NCI-H2081 (cell line): ENCODE measurements around the gene LCMT1.
"Not testable (repeated sequence)": the region's sequence is repeated elsewhere in the genome, so short reads cannot be mapped to it uniquely, and the experiment has no call there.

ENCODE experiments used
- DNase-seq, 2 experiments: peaks; one replicate each; lab custom pipeline; 2025; lab: John Stamatoyannopoulos, UW

LCMT1 gene

DNA sequence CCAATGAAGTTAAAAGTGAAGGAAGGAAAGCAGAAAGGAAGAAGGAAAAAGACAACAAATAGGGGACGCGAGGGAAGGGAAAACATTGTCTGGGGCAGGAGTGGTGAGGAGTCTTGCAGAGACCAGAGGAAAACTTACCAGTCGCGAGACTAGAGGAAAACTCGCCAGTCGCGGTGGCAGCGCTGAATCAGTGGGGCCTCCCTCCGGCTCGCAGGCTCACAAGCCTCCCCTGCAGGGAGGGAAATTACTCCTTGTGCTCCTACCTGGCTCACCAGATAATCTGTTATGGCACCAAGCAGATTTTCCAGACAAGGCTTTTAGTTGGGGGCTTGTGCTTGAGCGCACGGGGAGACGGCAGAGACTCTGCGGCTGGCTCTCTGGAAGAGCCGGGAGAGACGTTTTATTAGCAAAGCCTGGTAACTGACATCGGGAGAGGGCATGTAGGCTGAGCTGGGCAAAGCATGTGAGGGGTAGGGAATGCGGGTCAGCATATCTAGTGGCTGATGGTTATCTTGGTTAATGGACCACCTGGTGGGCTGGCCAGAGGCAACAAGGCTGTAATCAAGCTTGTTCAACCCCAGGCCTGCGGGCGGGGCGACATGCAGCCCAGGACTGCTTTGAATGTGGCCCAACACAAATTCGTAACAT is 37.1 kb downstream of the LCMT1 start:
- no peak for DNase-seq

DNA sequence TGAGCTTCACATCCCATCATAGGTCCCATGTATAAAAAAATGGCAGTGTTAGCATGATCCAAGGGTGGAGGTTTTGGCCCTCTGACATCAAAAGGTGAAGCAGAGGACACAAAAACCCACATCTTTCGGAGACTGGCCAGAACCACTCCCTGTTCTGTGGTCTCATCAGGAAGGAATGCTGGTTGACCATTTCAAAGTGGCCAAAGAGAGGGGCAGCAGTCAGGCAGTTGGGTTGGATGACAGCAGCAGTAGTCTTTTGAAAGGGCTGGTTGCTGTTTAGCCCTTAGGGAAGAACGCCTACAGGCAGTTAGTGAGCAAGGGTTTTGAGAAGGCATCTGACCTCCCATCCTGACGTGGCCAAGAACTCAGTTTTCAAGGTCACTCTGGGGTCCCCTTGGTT is 40.5 kb downstream of the LCMT1 start:
- no peak for DNase-seq

DNA sequence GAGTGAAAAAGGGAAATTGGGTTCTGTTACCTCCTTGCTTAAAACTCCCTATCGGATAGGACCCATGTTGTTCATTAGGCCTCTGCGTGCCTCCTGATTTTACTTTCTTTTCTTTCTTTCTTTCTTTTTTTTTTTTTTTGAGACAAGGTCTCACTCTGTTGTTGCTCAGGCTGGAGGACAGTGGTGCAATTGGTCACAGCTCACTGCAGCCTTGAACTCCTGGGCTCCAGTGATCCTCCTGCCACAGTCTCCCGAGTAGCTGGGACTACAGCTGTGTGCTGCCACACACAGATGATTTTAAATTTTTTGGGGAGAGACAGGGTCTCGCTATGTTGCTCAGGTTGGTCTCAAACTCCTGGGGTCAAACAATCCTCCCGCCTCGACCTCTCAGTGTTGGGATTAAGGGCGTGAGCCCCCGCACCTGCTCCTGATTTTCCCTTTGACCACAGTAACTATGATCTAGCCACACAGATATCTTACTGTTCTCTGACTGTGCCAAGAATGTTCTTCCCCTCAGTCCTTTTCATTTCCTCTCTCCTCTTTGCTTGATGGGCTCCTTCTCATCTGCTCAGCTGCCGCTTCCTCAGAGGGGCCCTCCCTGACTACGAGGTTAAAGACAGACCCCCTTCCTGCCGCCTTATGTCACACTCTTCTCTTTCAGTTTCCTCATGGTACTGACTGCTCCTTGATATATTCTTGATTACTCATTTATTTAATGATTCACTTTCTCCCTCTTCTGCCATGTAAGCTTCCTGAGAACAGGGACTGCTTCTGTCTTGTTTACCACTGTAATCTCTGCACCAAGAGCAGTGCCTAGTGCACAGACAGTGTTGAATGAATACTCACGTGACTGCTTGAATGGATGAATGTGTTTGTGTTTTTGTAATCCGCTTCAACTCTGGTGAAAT is 44.3 kb downstream of the LCMT1 start:
- DNase-seq, result no peak

DNA sequence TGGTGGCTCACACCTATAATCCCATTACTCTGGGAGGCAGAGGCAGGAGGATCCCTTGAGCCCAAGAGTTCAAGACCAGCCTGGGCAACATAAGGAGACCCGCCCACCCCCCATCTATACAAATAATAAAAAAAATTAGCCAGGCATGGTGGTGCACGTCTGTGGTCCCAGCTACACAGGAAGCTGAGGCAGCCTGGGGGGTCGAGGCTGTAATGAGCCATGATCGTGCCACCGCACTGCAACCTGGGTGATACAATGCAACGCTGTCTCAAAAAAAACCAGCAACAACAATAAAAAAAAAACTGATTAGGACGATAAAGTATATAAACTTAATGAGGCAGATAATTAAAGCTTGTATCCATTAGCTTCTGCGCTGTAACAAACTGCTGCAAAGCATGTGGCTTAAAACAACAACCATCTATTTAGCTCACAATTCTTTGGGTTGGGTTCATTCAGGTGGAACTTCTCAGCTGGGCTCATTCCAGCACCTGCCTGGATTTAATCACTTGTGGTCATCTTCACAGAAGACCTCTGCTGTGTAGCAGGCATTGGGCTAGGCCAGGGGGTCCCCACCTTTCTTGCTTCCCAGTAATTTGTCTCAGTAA is 45.8 kb downstream of the LCMT1 start:
- DNase-seq, result peak in 1 of 2 experiments; percentile 24

DNA sequence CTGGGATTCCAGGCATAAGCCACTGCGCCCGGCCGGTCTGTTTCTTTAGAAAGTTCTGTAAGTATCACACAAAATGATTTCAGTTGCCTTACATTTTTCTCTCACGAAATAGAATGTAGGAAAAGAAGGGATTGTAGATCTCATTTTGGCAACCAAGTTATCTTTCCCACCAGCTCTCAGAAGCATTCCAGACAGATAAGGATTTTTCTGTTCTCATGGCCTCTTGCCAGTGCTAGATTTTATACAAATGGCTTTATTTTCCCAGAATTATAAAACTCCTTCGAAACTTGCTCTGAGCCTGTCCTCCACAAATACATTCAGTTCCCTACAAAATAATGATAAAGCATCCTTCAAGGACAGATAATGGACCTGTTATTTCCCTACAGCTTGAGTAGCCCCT is 46.9 kb downstream of the LCMT1 start:
- DNase-seq, result no peak

DNA sequence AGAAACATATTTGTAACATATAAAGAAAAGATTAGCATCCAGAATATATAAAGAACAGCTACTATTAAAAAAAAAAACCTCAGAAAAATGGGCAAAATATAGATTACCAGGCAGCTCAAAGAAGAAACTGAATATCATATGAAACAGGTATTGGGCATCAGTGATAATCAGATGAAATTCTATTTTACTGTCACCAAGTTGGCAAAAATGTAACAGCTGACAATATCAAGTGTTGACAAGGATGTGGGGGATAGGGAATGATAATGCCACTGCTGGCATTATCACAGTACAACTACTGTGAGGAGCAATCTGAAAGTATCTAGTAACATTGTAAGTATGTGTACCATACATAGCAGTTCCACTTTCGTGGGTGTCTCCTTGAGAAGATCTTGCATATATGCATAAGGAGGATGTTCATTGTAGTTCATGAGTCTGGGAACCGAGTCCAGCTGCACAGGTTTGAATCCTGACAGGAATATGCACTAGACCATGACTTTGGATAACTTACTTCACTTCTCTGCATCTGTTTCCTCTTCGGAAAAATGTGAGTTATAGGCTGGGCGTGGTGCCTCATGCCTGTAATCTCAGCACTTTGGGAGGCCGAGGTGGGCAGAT is 50.3 kb downstream of the LCMT1 start:
- DNase-seq, result no peak

DNA sequence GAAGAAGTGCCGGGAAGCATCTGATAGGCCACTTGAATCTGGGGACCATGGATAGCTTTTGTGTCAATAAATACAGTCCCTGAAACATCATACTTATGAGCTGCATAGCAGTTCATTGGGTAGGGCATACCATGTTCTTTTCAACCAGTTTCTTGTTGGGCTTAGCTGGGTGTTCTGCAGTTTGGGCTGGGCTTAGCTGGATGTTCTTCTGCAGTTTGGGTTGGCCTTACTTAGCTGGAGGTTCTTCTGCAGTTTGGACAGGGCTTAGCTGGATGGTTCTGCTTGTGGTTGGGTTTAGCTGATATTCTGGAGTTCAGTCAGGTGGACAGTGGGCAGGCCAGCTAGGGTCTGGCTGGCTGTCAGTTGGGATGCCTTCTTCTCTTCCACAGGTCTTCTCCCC is 52.1 kb downstream of the LCMT1 start:
- DNase-seq, result no peak

DNA sequence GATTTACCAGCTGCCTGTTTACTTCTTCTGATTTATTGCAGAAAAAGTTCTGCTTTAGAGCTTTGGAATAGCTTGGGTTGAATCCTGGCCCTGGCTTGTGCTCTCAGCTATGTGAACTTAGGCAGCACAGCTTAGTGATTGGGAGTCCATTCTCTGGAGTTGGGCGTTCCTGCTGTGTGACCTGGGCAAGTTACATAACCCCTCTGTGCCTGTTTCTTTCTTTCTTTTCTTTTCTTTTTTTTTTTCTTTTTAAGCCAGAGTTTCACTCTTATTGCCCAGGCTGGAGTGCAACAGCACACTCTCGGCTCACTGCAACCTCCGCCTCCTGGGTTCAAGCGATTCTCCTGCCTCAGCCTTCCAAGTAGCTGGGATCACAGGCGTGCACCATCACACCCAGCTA is 53.7 kb downstream of the LCMT1 start:
- no peak for DNase-seq

DNA sequence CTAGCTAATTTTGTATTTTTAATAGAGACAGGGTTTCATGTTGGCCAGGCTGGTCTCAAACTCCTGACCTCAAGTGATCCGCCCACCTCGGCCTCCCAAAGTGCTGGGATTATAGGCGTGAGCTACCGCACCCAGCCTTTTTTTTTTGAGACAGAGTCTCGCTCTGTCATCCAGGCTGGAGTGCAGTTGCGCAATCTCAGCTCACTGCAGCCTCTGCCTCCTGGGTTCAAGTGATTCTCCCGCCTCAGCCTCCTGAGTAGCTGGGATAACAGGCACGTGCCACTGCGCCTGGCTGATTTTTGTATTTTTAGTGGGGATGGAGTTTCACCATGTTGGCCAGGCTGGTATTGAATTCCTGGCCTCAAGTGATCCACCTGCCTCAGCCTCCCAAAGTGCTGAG is 56.4 kb downstream of the LCMT1 start:
- not testable (repeated sequence) for DNase-seq

DNA sequence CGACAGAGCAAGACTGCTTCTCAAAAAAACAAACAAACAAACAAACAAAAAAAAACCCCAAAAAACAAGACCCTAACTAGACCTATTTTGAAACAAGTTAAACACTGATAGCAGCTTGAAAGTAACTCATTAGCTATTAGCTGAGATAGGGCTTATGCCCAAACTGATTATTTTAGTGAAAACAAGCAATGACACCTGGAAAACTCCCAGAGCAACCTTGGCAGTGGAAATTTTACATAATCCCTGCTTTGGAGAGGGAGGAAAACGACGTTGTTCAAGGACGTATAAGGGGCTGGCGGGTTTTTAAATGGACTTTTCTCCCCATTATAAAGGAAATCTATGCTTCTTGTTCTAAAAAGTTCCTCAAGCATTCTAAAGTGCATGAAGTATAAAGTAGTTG is 59.8 kb downstream of the LCMT1 start:
- DNase-seq, result no peak

DNA sequence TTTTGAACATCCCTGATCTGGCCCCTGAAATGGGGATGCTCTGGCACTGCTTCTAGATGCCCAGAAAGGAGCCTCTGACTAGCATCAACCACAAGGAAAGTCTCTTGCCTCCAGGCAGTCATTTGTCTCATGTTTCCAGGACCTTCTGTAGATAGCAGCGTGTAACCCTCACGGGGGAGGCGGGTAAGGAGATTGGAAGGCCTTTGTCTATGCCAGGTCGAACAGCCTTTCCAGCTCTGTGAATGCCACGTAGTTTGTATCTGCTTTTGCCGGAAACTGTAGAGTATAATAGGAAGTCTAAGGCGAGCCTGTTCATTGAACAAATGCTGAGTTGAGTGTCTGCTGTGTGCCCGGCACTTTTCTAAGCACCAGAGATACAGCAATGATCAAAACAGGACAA is 61.3 kb downstream of the LCMT1 start:
- no peak for DNase-seq

DNA sequence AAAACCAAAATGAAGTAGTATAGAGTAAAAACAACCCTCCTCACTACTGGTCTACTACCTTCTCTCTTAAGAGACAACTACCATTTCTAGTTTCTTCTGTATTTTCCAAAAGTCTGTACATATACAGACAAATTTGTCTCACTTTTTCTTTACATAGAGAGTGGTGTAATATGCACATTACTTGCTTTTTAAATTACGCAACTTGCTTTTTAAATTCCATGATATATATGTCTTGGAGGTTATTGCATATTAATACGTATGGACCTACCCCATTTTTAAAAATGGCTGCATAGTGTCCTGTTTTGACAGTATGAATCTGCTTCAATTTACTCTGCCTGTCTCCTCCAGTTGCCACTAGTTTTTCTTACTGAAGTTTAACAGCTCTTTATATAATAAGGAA is 62.7 kb downstream of the LCMT1 start:
- DNase-seq, result no peak

DNA sequence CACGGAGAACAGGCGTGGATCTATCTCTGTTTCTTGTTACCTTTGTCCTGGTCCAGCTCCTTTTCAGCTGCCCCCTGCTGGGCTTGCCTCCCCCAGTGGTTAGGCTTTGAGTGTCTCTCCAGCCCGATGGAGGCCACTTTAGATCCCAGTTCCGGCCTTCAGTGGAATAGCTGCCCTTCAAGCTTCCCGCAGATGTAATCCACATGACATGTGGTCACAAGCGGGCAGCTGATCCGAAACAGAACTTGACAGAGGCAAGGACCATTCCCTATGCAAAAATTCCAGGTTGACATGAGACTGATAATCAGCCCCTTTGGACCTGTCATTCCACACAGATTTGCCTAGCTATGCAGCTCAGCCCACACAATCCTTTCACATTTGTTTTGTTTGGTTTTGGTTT is 64.6 kb downstream of the LCMT1 start:
- DNase-seq, result no peak

DNA sequence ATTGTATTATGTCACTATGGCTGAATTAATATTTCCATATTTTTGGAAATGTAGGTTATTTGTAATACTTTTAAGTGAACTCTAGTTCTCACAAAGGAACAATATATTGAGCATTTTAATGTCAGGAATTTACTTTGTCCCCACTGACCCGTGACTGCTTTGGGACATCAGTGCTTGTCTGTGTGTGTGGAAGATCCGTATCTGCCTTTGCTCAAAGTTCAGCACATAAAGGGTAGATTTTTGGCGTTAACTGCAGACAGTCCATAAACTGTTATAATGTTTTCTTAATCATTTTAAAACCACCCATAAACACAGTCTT is 65.9 kb downstream of the LCMT1 start:
- no peak for DNase-seq

DNA sequence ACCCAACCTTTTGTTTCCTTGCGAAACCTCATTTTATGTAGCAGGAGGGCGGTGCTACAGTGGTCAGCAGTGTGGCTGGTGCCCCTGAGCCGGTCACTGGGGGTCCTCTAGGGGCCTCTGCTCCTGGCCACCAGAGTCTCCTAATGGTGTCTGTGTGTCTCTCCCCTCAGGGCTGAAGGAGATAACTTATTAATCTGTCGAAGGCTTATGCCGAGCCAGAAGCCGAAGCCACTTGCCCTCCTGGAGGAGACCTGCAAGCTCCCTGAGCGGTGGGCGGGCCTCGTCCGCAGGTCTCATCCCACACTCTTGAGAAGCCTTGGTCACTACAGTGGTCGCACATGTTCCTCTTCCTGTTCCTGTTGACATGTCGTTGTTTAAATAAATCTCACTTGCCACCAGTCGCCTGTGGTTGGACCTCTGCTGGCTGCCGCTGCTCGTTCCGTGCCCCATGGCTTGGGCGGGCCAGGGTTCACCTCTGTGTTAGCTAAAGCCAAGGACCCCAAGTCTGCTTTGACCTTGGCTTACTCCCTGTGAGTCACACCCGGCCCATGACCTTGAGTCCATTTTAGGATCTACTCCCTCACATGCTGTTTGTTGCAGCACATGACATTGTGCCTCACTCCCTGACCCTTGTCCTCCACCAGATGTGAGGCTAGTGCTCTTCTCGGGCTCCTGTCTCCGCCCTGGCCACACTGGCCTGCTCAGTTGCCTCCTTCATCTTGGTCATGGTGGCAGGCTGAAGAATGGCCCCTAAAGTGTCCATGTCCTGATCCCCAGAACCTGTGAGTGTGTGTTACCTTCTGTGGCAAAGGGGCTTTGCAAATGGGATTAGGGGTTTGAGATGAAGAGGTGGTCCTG is 66.5 kb downstream of the LCMT1 start:
- DNase-seq, result no peak

DNA sequence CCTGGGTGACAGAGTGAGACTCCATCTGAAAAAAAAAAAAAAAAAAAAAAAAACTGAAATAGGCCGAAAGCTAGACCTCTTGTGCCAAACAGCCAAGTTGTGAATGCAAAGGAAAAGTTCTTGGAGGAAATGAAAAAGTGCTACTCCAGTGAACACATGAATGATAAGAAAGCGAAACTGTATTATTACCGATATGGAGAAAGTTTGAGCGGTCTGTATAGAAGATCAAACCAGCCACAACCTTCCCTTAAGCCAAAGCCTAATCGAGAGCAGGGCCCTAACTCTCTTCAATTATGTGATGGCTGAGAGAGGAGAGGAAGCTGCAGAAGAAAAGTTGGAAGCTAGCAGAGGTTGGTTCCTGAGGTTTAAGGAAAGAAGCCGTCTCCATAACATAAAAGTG is 69.7 kb downstream of the LCMT1 start:
- DNase-seq, result not testable (repeated sequence)

DNA sequence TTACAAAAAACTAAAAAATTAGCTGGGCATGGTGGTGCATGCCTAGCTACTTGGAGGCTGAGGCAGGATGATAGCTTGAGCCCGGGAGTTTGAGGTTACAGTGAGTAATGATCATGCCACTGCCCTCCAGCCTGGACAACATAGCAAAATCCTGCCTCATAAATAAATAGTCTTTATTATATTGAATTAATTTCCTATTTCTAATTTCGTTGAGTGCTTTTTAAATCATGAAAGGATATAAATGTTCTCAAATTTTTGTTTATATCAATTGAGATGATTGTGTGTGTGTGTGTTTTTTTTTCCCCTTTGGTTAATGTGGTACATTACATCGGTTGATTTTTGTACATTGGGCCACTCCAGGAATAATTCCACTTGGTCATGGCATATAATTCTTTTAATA is 73.2 kb downstream of the LCMT1 start:
- DNase-seq, result no peak

DNA sequence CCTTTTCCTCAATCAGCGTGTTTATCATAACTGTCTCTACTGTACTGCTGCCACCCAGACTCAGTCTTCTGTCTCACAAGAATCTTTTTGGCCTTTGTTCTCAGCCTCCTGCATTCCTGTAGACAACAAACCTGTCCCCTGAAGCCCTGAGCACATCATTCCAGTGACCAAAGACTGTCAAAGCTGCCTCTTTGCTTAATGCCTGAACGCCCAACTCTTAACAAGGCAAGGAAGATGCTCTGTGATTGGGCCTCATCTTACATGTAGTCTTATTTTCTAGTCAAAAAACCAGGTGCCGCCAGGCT is 75.9 kb downstream of the LCMT1 start:
- DNase-seq, result no peak

DNA sequence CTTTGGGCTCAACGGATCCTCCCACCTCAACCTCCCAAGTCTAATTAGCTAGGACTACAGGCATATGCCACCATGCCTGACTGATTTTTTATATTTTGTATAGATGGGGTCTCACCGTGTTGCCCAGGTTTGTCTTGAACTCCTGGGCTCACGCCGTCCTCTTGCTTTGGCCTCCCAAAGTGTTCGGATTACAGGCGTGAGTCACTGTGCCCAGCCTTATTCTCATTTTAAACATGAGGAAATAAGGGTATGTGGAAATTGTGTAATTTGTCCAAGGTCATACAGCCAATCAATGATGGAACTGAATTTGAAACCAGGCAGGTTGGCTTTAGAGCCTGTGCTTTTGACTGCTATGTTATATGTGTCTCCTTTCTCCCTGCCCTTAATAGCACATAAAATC is 77.8 kb downstream of the LCMT1 start:
- DNase-seq, result no peak

DNA sequence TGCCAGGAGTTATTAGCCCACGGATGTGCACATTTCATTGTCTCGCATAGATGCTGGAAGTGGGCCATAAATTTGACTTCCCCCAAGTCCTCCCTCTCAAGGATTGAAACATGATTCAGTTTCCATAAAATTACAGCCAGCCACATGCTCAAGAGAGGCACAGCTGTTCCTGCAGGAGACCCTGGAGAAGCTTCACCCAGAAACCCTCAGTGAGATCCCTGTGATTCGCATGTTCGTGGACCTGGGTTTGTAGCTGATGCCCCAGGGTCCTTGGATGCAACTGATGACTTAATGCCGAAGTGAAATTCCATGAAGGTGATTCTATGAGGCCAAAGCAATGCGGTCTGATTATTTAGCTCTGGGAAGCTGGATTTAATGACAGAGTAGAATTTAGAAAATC is 80.6 kb downstream of the LCMT1 start:
- DNase-seq, result no peak

DNA sequence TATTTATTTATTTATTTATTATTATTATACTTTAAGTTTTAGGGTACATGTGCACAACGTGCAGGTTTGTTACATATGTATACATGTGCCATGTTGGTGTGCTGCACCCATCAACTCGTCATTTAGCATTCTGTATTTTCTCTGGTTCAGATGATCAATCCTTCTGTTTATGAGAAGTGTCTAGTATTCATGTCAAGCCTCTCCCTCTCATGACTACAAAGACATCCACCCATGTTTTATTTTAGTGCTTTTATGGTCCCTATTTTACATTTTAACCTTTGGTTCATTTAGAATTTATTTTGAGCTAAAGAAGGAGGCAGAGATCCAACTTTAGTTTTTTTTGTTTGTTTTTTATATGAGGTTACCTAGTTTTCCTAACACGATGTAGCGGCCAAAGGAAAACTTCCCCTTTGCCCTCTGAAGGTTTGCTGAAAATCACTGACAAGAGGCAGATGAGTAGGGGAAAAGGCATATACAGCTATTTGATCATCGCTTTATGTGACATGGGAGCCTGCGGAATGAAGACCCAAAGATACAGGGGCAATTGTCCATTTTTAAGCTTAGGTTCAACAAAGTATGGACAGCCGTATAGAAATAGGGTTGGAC is 82.8 kb downstream of the LCMT1 start:
- DNase-seq, result no peak

DNA sequence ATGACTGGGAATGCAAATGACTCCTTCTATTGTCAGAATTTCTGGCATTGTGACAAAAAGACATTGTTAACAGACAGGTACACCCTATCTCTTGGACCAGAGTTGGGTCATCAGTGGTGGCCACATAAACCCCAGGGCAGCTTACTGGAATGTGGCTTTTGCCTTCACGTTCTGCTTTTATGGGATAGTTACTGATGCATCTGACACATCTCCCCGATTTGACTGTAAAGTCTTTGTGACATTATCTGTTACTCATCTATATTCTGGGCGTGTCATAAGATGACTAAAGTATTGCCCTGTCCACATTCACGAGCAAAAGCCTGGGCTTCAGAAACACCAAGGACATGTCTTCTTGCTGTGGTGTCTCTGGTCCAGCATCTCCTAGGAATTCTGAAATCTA is 86.5 kb downstream of the LCMT1 start:
- DNase-seq, result no peak
